ENCODE measurements around the gene DAP. TPM values are rescaled to one million over a fixed set of nuclear protein-coding genes. Genes with fewer than 3 reads are reported as not detected.

DAP gene
- polyA plus RNA-seq, 1 donor (not counting 4 experiments of a cell fraction or from before 2014, with no cell fraction given): 30.4 TPM

DNA sequence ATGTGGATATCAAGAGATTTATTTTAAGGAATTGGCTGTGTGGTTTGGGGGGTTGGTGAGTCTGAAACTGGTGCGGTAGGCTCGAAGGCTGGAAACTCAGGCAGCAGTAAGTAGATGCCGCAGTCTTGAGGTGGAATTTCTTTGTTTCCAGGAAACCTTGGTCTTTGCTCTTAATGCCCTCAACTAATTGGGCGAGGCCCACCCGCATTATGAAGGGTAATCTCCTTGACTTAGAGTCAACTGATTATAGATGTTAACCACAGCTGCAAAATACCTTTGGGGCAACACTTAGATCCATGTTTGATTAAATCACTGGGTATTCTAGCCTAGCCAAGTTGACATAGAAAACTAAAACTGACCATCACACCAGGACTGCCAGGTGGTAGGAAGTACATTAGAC is 113.4 kb downstream of the DAP start:
- H3K4me1 ChIP-seq (ENCODE audit: control insufficient read depth, extremely low read depth, insufficient read depth, low read length): no peaks in the 10 kb centered on the region
- no peaks in the 10 kb centered on the region for H3K36me3 ChIP-seq (ENCODE audit: control insufficient read depth in 2 of 2, extremely low read depth in 1 of 2, insufficient read depth in 2 of 2, low read length in 2 of 2)
- H3K79me2 ChIP-seq (ENCODE audit: control insufficient read depth, insufficient read depth, low read length): no peaks in the 10 kb centered on the region
- H4K20me1 ChIP-seq (ENCODE audit: control insufficient read depth, extremely low read depth, insufficient read depth, low read length): no peaks in the 10 kb centered on the region
- FAIRE-seq: no peak
- H3K27me3 ChIP-seq (ENCODE audit: control insufficient read depth, extremely low read depth, insufficient read depth, low read length): no peaks in the 10 kb centered on the region
- H3K27ac ChIP-seq (ENCODE audit: control insufficient read depth, insufficient read depth, low read length): no peak overlapping the region
- dilution Hi-C loops (cut with MboI; ENCODE audit: extremely low pct_ligation_motif_present, low sequenced_read_pairs): no loop called here
- H3K9me1 ChIP-seq (ENCODE audit: control insufficient read depth, extremely low read depth, insufficient read depth, low read length): no peaks in the 10 kb centered on the region
- no peak for DNase-seq (ENCODE audit: low read depth, low spot score)
- H3K4me2 ChIP-seq (ENCODE audit: control insufficient read depth, extremely low read depth, insufficient read depth, low read depth, low read length): no peak overlapping the region
- TF ChIP-seq, protein P1, sequence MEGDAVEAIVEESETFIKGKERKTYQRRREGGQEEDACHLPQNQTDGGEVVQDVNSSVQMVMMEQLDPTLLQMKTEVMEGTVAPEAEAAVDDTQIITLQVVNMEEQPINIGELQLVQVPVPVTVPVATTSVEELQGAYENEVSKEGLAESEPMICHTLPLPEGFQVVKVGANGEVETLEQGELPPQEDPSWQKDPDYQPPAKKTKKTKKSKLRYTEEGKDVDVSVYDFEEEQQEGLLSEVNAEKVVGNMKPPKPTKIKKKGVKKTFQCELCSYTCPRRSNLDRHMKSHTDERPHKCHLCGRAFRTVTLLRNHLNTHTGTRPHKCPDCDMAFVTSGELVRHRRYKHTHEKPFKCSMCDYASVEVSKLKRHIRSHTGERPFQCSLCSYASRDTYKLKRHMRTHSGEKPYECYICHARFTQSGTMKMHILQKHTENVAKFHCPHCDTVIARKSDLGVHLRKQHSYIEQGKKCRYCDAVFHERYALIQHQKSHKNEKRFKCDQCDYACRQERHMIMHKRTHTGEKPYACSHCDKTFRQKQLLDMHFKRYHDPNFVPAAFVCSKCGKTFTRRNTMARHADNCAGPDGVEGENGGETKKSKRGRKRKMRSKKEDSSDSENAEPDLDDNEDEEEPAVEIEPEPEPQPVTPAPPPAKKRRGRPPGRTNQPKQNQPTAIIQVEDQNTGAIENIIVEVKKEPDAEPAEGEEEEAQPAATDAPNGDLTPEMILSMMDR (optimal IDR thresholded peaks at IDR 0.05 in 1 of 3, IDR thresholded peaks at IDR 0.05 in 1 of 3, conservative IDR thresholded peaks at IDR 0.05 in 1 of 3; ENCODE audit: extremely low read depth in 1 of 3, insufficient read depth in 2 of 3, low read length in 3 of 3): no peak
- TF ChIP-seq EZH2 (IDR thresholded peaks at IDR 0.05; ENCODE audit: low read length): no peak
- H3K9ac ChIP-seq (ENCODE audit: control insufficient read depth, extremely low read depth, insufficient read depth, low read length): no peak overlapping the region
- no peaks in the 10 kb centered on the region for H3K9me3 ChIP-seq (ENCODE audit: control insufficient read depth, low read depth, low read length)
- no peak overlapping the region for H3K4me3 ChIP-seq (ENCODE audit: control insufficient read depth in 2 of 3, extremely low read depth in 1 of 3, insufficient read depth in 2 of 3, low read depth in 1 of 3, low read length in 3 of 3)
- H2AFZ ChIP-seq (ENCODE audit: control insufficient read depth, low read length): no peak overlapping the region

DNA sequence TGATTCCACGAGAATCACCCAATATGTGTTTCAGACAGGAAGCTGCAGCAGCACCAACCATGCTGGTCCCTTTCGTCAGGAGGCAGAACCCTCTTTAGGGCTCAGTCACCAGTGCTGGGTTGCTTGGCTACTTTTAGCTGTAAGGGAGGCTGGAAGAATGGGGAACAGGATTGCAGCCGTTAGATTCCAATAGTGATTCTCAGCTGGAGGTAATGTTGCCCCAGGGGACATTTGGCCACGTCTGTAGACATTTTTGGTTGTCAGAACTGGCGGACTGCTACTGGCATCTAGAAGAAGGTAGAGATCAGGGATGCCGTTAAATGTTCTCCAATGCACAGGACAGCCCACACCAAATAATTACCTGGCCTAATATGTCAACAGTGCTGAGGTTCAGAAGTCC is 115.4 kb downstream of the DAP start:
- dilution Hi-C loops (cut with MboI; ENCODE audit: extremely low pct_ligation_motif_present, low sequenced_read_pairs): no loop called here
- Histone ChIP-seq H3K9me1 (ENCODE audit: control insufficient read depth, extremely low read depth, insufficient read depth, low read length) (no peaks in the 10 kb centered on the region), H3K79me2 (ENCODE audit: control insufficient read depth, insufficient read depth, low read length) (no peaks in the 10 kb centered on the region), H3K9me3 (ENCODE audit: control insufficient read depth, low read depth, low read length) (no peaks in the 10 kb centered on the region), H3K9ac (ENCODE audit: control insufficient read depth, extremely low read depth, insufficient read depth, low read length) (no peak overlapping the region), H3K27me3 (ENCODE audit: control insufficient read depth, extremely low read depth, insufficient read depth, low read length) (no peaks in the 10 kb centered on the region), H3K36me3 (ENCODE audit: control insufficient read depth in 2 of 2, extremely low read depth in 1 of 2, insufficient read depth in 2 of 2, low read length in 2 of 2) (no peaks in the 10 kb centered on the region), H3K4me3 (ENCODE audit: control insufficient read depth in 2 of 3, extremely low read depth in 1 of 3, insufficient read depth in 2 of 3, low read depth in 1 of 3, low read length in 3 of 3) (no peak overlapping the region), H3K27ac (ENCODE audit: control insufficient read depth, insufficient read depth, low read length) (no peak overlapping the region), H2AFZ (ENCODE audit: control insufficient read depth, low read length) (no peak overlapping the region), H3K4me2 (ENCODE audit: control insufficient read depth, extremely low read depth, insufficient read depth, low read depth, low read length) (no peak overlapping the region), H4K20me1 (ENCODE audit: control insufficient read depth, extremely low read depth, insufficient read depth, low read length) (no peaks in the 10 kb centered on the region), H3K4me1 (ENCODE audit: control insufficient read depth, extremely low read depth, insufficient read depth, low read length) (no peaks in the 10 kb centered on the region)
- FAIRE-seq (no peak), DNase-seq (ENCODE audit: low read depth, low spot score) (no peak)
- TF ChIP-seq, protein P1 (optimal IDR thresholded peaks at IDR 0.05 in 1 of 3, IDR thresholded peaks at IDR 0.05 in 1 of 3, conservative IDR thresholded peaks at IDR 0.05 in 1 of 3; ENCODE audit: extremely low read depth in 1 of 3, insufficient read depth in 2 of 3, low read length in 3 of 3): no peak

Data from keratinocyte (primary cell).